Endothelial cell of hepatic sinusoid (primary cell): ENCODE measurements around the gene FAM89B.

Experiments
- in situ Hi-C: cut with HindIII; loops from 2 replicates; pipeline ENCODE4 v1.10.0; 2017; ENCODE audit warnings: low sequenced_read_pairs

The FAM89B gene

DNA sequence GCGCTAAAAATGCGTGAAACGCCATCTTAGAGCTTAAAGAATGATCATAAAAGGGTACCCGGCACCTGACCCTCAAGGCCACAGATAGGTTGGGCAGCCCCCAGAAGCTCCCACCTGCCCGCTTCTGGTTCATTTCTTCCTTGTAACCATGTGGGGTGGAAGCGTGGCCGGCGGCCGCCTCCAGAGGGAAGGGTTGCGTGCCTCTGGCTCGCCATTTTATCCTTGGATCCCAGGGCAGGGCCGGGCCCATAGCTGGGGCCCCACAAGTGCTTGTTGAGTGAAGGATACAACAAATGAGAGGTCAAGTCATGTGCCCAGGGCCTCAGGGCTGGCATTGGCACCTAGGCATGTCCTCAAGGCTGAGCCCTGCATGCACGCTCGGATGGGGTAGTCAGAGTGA, 49.1 kb downstream of the FAM89B start:
- in situ Hi-C loops: no loop called here

DNA sequence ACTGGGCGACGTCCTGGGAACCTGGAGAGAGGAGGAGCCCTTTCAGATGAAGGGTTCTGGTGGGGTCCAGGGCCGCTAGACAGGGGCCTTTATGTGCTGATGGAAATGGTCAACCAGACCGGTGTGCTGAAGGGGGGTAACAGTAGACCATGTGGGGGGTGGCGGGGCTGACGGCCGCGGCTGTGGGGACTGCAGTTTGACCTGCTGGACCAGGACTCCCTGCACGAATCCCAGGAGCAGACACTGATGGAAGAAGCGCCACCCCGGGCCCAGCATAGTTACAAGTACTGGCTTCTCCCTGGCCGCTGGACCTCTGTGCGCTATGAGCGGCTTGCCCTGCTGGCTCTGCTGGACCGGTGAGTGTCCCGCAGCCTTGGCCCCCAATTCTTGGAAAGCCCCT, 49.7 kb downstream of the FAM89B start:
- in situ Hi-C loops: no loop called here

DNA sequence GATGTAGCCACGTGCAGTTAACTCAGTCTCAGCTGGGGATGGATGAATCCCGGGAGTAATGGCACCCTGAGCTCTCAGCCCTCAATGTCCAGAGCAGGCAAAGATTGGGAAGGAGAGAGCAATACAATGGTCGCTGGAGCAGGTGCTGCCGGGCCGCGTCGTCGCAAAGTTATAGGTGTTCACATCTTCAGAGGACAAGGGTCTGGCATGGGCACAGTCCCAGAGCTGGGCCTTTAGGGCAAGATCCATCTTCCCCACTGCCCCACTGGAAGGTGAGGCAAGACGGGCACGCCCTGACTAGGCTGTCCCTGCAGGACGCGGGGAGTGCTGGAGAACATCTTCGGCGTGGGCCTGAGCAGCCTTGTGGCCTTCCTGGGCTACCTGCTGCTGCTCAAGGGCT, 50.8 kb downstream of the FAM89B start:
- in situ Hi-C loops: no loop called here
